Sigmoid colon (tissue), 7 donors: ENCODE results near the gene STX3. TPM values are rescaled to one million over a fixed set of nuclear protein-coding genes. Genes with fewer than 3 reads are reported as not detected.

ENCODE experiments used
- DNase-seq: peaks from one replicate; pipeline ENCODE4 v3.0.0-alpha.2; 2019
- H3K27ac ChIP-seq, 4 donors: fragments of 200-600 bp; sonication (generic); one replicate each; pipeline ENCODE4 v1.5.1; 2016 to 2019; ENCODE audit warnings: mild to moderate bottlenecking in 1 of 4
- H3K27me3 ChIP-seq, 3 donors: fragments of 200-600 bp; sonication (generic); one replicate each; pipeline ENCODE4 v1.5.1; 2019; ENCODE audit warnings: mild to moderate bottlenecking in 1 of 3
- H3K36me3 ChIP-seq, 4 donors: fragments of 200-600 bp; sonication (generic); one replicate each; pipeline ENCODE4 v1.5.1; 2016 to 2019
- H3K4me1 ChIP-seq, 4 donors: fragments of 200-600 bp; sonication (generic); one replicate each; pipeline ENCODE4 v1.5.1; 2017 to 2019
- H3K4me3 ChIP-seq, 4 donors: fragments of 200-600 bp; sonication (generic); one replicate each; pipeline ENCODE4 v1.5.1; 2017 to 2019; ENCODE audit warnings: mild to moderate bottlenecking in 2 of 4, moderate library complexity in 1 of 4
- H3K9me3 ChIP-seq, 4 donors: fragments of 200-600 bp in 3 of 4; sonication (generic) in 3 of 4; one replicate each; pipeline versions ENCODE4 v1.5.1 to v1.6.1; 2013 to 2019
- CTCF ChIP-seq, 4 experiments: fragments of 450-650 bp in 3 of 4; fragments of 200-600 bp in 1 of 4; IDR thresholded peaks; one replicate each; pipeline ENCODE4 v1.5.1; 2016 to 2019; ENCODE audit warnings: antibody characterized with exemption in 4 of 4, mild to moderate bottlenecking in 3 of 4, moderate library complexity in 2 of 4
- EP300 ChIP-seq, 4 donors: sonication (generic); formaldehyde crosslinking; IDR thresholded peaks; one replicate each; pipeline ENCODE4 v1.6.1; 2017; ENCODE audit warnings: antibody characterized with exemption in 4 of 4
- POLR2A ChIP-seq, 2 donors: fragments of 450-650 bp; IDR thresholded peaks; one replicate each; pipeline ENCODE4 v1.6.1; 2016; ENCODE audit warnings: antibody characterized with exemption in 2 of 2, mild to moderate bottlenecking in 2 of 2, moderate library complexity in 2 of 2
- POLR2AphosphoS5 ChIP-seq, 4 donors: sonication (generic); formaldehyde crosslinking; IDR thresholded peaks; one replicate each; pipeline ENCODE4 v1.6.1; 2017; ENCODE audit warnings: antibody characterized with exemption in 4 of 4
- WGBS, 2 donors: extraction: QIAGEN DNeasy Blood & Tissue Kit; methylation state at CpG; one replicate each; pipeline ENCODE4 v1.1.7; 2013; 5-methylcytosine and 5-hydroxymethylcytosine counted together
- intact Hi-C: fragments of 100-400 bp; cut with DNase I; formaldehyde crosslinking; loops from one replicate; pipeline ENCODE4 v1.15.1; 2023
- polyA plus RNA-seq, 3 donors: library from polyadenylated mRNA; stranded (reverse); fragments of 200-250 nt; gene quantifications; one replicate each; pipeline ENCODE4 v1.2.3, GENCODE V29; 2013
- total RNA-seq, 4 donors: library from RNA; depleted of rRNA; stranded (reverse); fragments of >200 nt; gene quantifications; one replicate each; pipeline ENCODE4 v1.1.0, GENCODE V29; 2016
- donor health status: healthy with polysubstance abuse.
- donor health status: Bipolar disorder and iron deficiency.
- donor health status: healthy.

Gene STX3
- total and polyA plus RNA-seq, 7 donors = 9.7 to 120 (median 19.3) TPM

- Histone ChIP-seq H3K4me1 (no peaks in the 10 kb centered on the region), H3K9me3 (no peaks in the 10 kb centered on the region), H3K4me3 (no peak overlapping the region), H3K27me3 (no peaks in the 10 kb centered on the region), H3K27ac (no peak overlapping the region), H3K36me3 (peaks cover 0 to 11% (median 0%) of the 10 kb centered on the region in 4 donors)
- intact Hi-C loops = no loop called here
- DNase-seq = no peak
- no peak for TF ChIP-seq EP300 (IDR thresholded peaks at IDR 0.05)
- no peak for TF ChIP-seq CTCF (IDR thresholded peaks at IDR 0.05)
- TF ChIP-seq POLR2AphosphoS5 (IDR thresholded peaks at IDR 0.05) = no peak
- TF ChIP-seq POLR2A (IDR thresholded peaks at IDR 0.05) = no peak
- 84 to 91% methylated on average over 7 of the region's 7 CpGs for WGBS, 2 donors
These were observed 13.9 kb downstream of the STX3 start for GRCh38 chr11:59769111-59769510.

GRCh38 chr11:59769828-59770227, 14.7 kb downstream of the STX3 start:
- DNase-seq = no peak
- intact Hi-C loops = no loop called here
- Histone ChIP-seq H3K27ac (no peak overlapping the region), H3K4me3 (no peak overlapping the region), H3K4me1 (no peaks in the 10 kb centered on the region), H3K27me3 (no peaks in the 10 kb centered on the region), H3K36me3 (peaks cover 0 to 17% (median 2%) of the 10 kb centered on the region in 4 donors), H3K9me3 (no peaks in the 10 kb centered on the region)
- TF ChIP-seq EP300 (IDR thresholded peaks at IDR 0.05) = no peak
- no peak for TF ChIP-seq CTCF (IDR thresholded peaks at IDR 0.05)
- TF ChIP-seq POLR2A (IDR thresholded peaks at IDR 0.05) = no peak
- no peak for TF ChIP-seq POLR2AphosphoS5 (IDR thresholded peaks at IDR 0.05)
- 89 to 93% methylated on average over 4 of the region's 4 CpGs for WGBS, 2 donors

GRCh38 chr11:59770319-59770718, 15.1 kb downstream of the STX3 start:
- Histone ChIP-seq H3K27me3 (no peaks in the 10 kb centered on the region), H3K36me3 (peaks cover 0 to 22% (median 3%) of the 10 kb centered on the region in 4 donors), H3K4me1 (no peaks in the 10 kb centered on the region), H3K27ac (no peak overlapping the region), H3K4me3 (no peak overlapping the region), H3K9me3 (no peaks in the 10 kb centered on the region)
- WGBS, 2 donors = 95 to 97% methylated on average over 3 of the region's 3 CpGs
- TF ChIP-seq CTCF (IDR thresholded peaks at IDR 0.05) (no peak), POLR2AphosphoS5 (IDR thresholded peaks at IDR 0.05) (no peak), EP300 (IDR thresholded peaks at IDR 0.05) (no peak), POLR2A (IDR thresholded peaks at IDR 0.05) (no peak)
- intact Hi-C loops = no loop called here
- DNase-seq = no peak

GRCh38 chr11:59770869-59771268, 15.7 kb downstream of the STX3 start:
- Histone ChIP-seq H3K27ac (no peak overlapping the region), H3K4me3 (no peak overlapping the region), H3K36me3 (peaks cover 0 to 27% (median 3%) of the 10 kb centered on the region in 4 donors), H3K4me1 (no peaks in the 10 kb centered on the region), H3K27me3 (no peaks in the 10 kb centered on the region), H3K9me3 (no peaks in the 10 kb centered on the region)
- 88 to 92% methylated on average over 8 of the region's 8 CpGs for WGBS, 2 donors
- intact Hi-C loops = no loop called here
- no peak for DNase-seq
- TF ChIP-seq EP300 (IDR thresholded peaks at IDR 0.05) = no peak
- TF ChIP-seq POLR2A (IDR thresholded peaks at IDR 0.05) = no peak
- TF ChIP-seq CTCF (IDR thresholded peaks at IDR 0.05) = no peak
- no peak for TF ChIP-seq POLR2AphosphoS5 (IDR thresholded peaks at IDR 0.05)

GRCh38 chr11:59771605-59772004, 16.4 kb downstream of the STX3 start:
- WGBS, 2 donors = 70 to 78% methylated on average over 4 of the region's 4 CpGs
- no peak for DNase-seq
- Histone ChIP-seq H3K4me3 (no peak overlapping the region), H3K27ac (peak overlapping the region in 2 of 4 donors; percentile 11 to 47), H3K27me3 (no peaks in the 10 kb centered on the region), H3K36me3 (peaks cover 0 to 30% (median 3%) of the 10 kb centered on the region in 4 donors), H3K9me3 (no peaks in the 10 kb centered on the region), H3K4me1 (no peaks in the 10 kb centered on the region)
- intact Hi-C loops = no loop called here
- TF ChIP-seq CTCF (IDR thresholded peaks at IDR 0.05) (no peak), POLR2AphosphoS5 (IDR thresholded peaks at IDR 0.05) (no peak), EP300 (IDR thresholded peaks at IDR 0.05) (no peak), POLR2A (IDR thresholded peaks at IDR 0.05) (no peak)
